HG03135 (cell line): ENCODE measurements around the gene EDC4.

Experiments used
- ATAC-seq: cut with Tn5 transposase; IDR thresholded peaks from one replicate; pipeline ENCODE4 v1.9.1; 2021; ENCODE audit warnings: mild to moderate bottlenecking, moderate library complexity; ENCODE audit not compliant: unreplicated experiment

The EDC4 gene

GRCh38 chr16:67873435-67874370 lies 851 bp downstream of the EDC4 start:
- ATAC-seq = peak; percentile 20

GRCh38 chr16:67874372-67874771 lies 1.5 kb downstream of the EDC4 start:
- no peak for ATAC-seq

GRCh38 chr16:67877064-67877463 lies 4.2 kb downstream of the EDC4 start:
- no peak for ATAC-seq

GRCh38 chr16:67878232-67878631 lies 5.4 kb downstream of the EDC4 start:
- no peak for ATAC-seq

- ATAC-seq = no peak
Measured at GRCh38 chr16:67878846-67879245, 6.0 kb downstream of the EDC4 start.

GRCh38 chr16:67879462-67879861 lies 6.6 kb downstream of the EDC4 start:
- no peak for ATAC-seq

GRCh38 chr16:67879936-67880335 lies 7.1 kb downstream of the EDC4 start:
- no peak for ATAC-seq

GRCh38 chr16:67880584-67880983 lies 7.7 kb downstream of the EDC4 start:
- ATAC-seq = no peak

- ATAC-seq = no peak
Measured at GRCh38 chr16:67881621-67882161, 8.8 kb downstream of the EDC4 start.

GRCh38 chr16:67882374-67883145 lies 9.7 kb downstream of the EDC4 start:
- ATAC-seq = no peak

GRCh38 chr16:67883146-67883871 lies 10.5 kb downstream of the EDC4 start:
- ATAC-seq = no peak

GRCh38 chr16:67883872-67884261 lies 11.0 kb downstream of the EDC4 start:
- ATAC-seq = no peak

GRCh38 chr16:67884684-67885083 lies 11.8 kb downstream of the EDC4 start, which contains the start of gene NRN1L:
NRN1L (plus strand) TSS chr16:67884885; CDS start chr16:67884904, 19 bp downstream.
- ATAC-seq = no peak

- ATAC-seq = no peak
Measured at GRCh38 chr16:67885545-67885944, 12.7 kb downstream of the EDC4 start.

GRCh38 chr16:67885976-67886375 lies 13.1 kb downstream of the EDC4 start:
- ATAC-seq = no peak

- ATAC-seq = no peak
Measured at GRCh38 chr16:67886387-67886786, 13.5 kb downstream of the EDC4 start.

- no peak for ATAC-seq
Measured at GRCh38 chr16:67888331-67888730, 15.5 kb downstream of the EDC4 start.

- ATAC-seq = no peak
Measured at GRCh38 chr16:67892375-67892774, 19.5 kb downstream of the EDC4 start.

GRCh38 chr16:67892899-67893742 lies 20.3 kb downstream of the EDC4 start, which contains the start of gene PSKH1:
PSKH1 (plus strand) TSS chr16:67893254; CDS start chr16:67908750, 15,496 bp downstream.
- ATAC-seq = peak; percentile 91
